Measurements from ENCODE around the gene SHISAL2A. TPM values are rescaled to one million over a fixed set of nuclear protein-coding genes. Genes with fewer than 3 reads are reported as not detected.

Gene SHISAL2A
- total and polyA plus RNA-seq, 2 of the 13 experiments (the other 11 are each of a cell fraction or from before 2014, with no cell fraction given), result not detected

DNA sequence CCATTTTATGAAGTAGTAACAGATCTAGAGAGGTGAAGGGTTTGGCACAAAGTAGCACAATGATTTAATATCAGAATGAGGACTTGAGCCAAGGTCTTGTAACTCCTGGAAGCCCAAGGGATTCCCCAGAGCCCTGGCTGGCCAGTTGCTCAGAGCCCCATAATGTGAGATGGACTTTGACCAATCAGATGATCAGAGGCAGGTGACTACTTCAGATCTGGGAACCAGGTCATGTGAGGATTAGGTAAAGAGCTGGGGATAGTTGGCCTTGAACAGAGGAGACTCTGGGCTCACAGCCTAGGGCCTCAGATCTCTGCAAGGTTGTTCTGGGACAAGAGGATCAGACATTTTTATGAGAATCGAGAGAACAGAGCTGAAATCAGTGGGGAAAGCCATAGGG lies 18.9 kb downstream of the SHISAL2A start (continued):
- no peak for TF ChIP-seq BRD4 (CRISPR knock-in tag; IDR thresholded peaks at IDR 0.05)
- no peak for TF ChIP-seq POLR2G (IDR thresholded peaks at IDR 0.05; ENCODE audit: low read depth, low read length)
- no peak for TF ChIP-seq ZNF468 (CRISPR knock-in tag; IDR thresholded peaks at IDR 0.05)
- no peak for TF ChIP-seq PAWR (CRISPR knock-in tag; IDR thresholded peaks at IDR 0.05; ENCODE audit: borderline replicate concordance)
- peak; percentile 60; the same call in 1 of the 2 replicates for TF ChIP-seq RARA (CRISPR knock-in tag; IDR thresholded peaks at IDR 0.05)
- TF ChIP-seq ZFP36 (IDR thresholded peaks at IDR 0.05; ENCODE audit: borderline replicate concordance, low read depth, low read length, partially characterized antibody), result no peak
- TF ChIP-seq, protein P1, sequence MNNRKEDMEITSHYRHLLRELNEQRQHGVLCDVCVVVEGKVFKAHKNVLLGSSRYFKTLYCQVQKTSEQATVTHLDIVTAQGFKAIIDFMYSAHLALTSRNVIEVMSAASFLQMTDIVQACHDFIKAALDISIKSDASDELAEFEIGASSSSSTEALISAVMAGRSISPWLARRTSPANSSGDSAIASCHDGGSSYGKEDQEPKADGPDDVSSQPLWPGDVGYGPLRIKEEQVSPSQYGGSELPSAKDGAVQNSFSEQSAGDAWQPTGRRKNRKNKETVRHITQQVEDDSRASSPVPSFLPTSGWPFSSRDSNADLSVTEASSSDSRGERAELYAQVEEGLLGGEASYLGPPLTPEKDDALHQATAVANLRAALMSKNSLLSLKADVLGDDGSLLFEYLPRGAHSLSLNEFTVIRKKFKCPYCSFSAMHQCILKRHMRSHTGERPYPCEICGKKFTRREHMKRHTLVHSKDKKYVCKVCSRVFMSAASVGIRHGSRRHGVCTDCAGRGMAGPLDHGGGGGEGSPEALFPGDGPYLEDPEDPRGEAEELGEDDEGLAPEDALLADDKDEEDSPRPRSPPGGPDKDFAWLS (CRISPR knock-in tag; IDR thresholded peaks at IDR 0.05; ENCODE audit: borderline replicate concordance), result no peak
- no peak for TF ChIP-seq MAFG (CRISPR knock-in tag; IDR thresholded peaks at IDR 0.05)
- TF ChIP-seq PHF8 (CRISPR knock-in tag; IDR thresholded peaks at IDR 0.05), result no peak
- no peak for TF ChIP-seq ZNF3 (CRISPR knock-in tag; IDR thresholded peaks at IDR 0.05)
- TF ChIP-seq ZNF678 (CRISPR knock-in tag; IDR thresholded peaks at IDR 0.05), result no peak
- peak; percentile 54; the same call in 1 of the 2 replicates for TF ChIP-seq BCL6 (CRISPR knock-in tag; IDR thresholded peaks at IDR 0.05)
- TF ChIP-seq MZF1 (CRISPR knock-in tag; IDR thresholded peaks at IDR 0.05; ENCODE audit: borderline replicate concordance), result no peak
- TF ChIP-seq ZNF614 (CRISPR knock-in tag; IDR thresholded peaks at IDR 0.05; ENCODE audit: borderline replicate concordance), result no peak
- no peak for TF ChIP-seq CHD2 (IDR thresholded peaks at IDR 0.05; ENCODE audit: low read depth, low read length)
- TF ChIP-seq NR3C1 (CRISPR knock-in tag; IDR thresholded peaks at IDR 0.05), result no peak
- no peak for TF ChIP-seq NCOA1 (CRISPR knock-in tag; IDR thresholded peaks at IDR 0.05)
- TF ChIP-seq FOXC1 (CRISPR knock-in tag; IDR thresholded peaks at IDR 0.05; ENCODE audit: borderline replicate concordance), result no peak
- TF ChIP-seq, protein P2, sequence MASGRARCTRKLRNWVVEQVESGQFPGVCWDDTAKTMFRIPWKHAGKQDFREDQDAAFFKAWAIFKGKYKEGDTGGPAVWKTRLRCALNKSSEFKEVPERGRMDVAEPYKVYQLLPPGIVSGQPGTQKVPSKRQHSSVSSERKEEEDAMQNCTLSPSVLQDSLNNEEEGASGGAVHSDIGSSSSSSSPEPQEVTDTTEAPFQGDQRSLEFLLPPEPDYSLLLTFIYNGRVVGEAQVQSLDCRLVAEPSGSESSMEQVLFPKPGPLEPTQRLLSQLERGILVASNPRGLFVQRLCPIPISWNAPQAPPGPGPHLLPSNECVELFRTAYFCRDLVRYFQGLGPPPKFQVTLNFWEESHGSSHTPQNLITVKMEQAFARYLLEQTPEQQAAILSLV (CRISPR knock-in tag; IDR thresholded peaks at IDR 0.05; ENCODE audit: borderline replicate concordance), result no peak
- TF ChIP-seq ZNF382 (CRISPR knock-in tag; IDR thresholded peaks at IDR 0.05; ENCODE audit: borderline replicate concordance), result no peak
- no peak for TF ChIP-seq MNT (IDR thresholded peaks at IDR 0.05)
- TF ChIP-seq ZNF790 (CRISPR knock-in tag; IDR thresholded peaks at IDR 0.05; ENCODE audit: borderline replicate concordance), result no peak
- TF ChIP-seq SMAD3 (CRISPR knock-in tag; IDR thresholded peaks at IDR 0.05), result no peak
- TF ChIP-seq, protein P3, sequence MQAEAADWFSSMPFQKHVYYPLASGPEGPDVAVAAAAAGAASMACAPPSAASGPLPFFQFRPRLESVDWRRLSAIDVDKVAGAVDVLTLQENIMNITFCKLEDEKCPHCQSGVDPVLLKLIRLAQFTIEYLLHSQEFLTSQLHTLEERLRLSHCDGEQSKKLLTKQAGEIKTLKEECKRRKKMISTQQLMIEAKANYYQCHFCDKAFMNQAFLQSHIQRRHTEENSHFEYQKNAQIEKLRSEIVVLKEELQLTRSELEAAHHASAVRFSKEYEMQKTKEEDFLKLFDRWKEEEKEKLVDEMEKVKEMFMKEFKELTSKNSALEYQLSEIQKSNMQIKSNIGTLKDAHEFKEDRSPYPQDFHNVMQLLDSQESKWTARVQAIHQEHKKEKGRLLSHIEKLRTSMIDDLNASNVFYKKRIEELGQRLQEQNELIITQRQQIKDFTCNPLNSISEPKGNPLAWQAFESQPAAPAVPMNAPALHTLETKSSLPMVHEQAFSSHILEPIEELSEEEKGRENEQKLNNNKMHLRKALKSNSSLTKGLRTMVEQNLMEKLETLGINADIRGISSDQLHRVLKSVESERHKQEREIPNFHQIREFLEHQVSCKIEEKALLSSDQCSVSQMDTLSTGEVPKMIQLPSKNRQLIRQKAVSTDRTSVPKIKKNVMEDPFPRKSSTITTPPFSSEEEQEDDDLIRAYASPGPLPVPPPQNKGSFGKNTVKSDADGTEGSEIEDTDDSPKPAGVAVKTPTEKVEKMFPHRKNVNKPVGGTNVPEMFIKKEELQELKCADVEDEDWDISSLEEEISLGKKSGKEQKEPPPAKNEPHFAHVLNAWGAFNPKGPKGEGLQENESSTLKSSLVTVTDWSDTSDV (CRISPR knock-in tag; IDR thresholded peaks at IDR 0.05), result no peak
- no peak for TF ChIP-seq SALL2 (CRISPR knock-in tag; IDR thresholded peaks at IDR 0.05)
- no peak for TF ChIP-seq ZNF549 (CRISPR knock-in tag; IDR thresholded peaks at IDR 0.05)
- no peak for TF ChIP-seq ZFX (CRISPR knock-in tag; IDR thresholded peaks at IDR 0.05; ENCODE audit: low read depth)

Data from HepG2 (cell line).